ENCODE measurements around the gene FBXW12. TPM values are rescaled to one million over a fixed set of nuclear protein-coding genes. Genes with fewer than 3 reads are reported as not detected.

FBXW12 gene
- total and polyA plus RNA-seq, 2 of the 8 experiments (the other 6 are each of a cell fraction or from before 2014, with no cell fraction given), result 0.35 to 0.85 TPM

GRCh38 chr3:48388966-48389365 lies 16.9 kb downstream of the FBXW12 start (continued):
- TF ChIP-seq SP2 (IDR thresholded peaks at IDR 0.05; ENCODE audit: low read length) (no peak), POLR2AphosphoS5 (IDR thresholded peaks at IDR 0.05; ENCODE audit: low read depth, low read length) (no peak), KDM4A (IDR thresholded peaks at IDR 0.05; ENCODE audit: low read depth, low read length, severe bottlenecking) (no peak), CHD1 (IDR thresholded peaks at IDR 0.05; ENCODE audit: low read depth, low read length) (no peak)

All from H1 (cell line).